Measurements from ENCODE around the gene TRIM28.
"Not testable (repeated sequence)": the region's sequence is repeated elsewhere in the genome, so short reads cannot be mapped to it uniquely, and the experiment has no call there.

TRIM28 gene

GRCh38 chr19:58539169-58539559, 4.7 kb upstream of the TRIM28 start:
- DNase-seq (ENCODE audit: low read depth, low spot score); H3K36me3 ChIP-seq (ENCODE audit: control insufficient read depth, insufficient read depth, low read length); H3K27ac ChIP-seq (ENCODE audit: low read length); H3K4me1 ChIP-seq (ENCODE audit: control insufficient read depth, insufficient read depth, low read length); H3K27me3 ChIP-seq (ENCODE audit: control insufficient read depth, insufficient read depth, low read length); H3K4me3 ChIP-seq (ENCODE audit: low read length); H3K9me3 ChIP-seq (ENCODE audit: control insufficient read depth, insufficient read depth, low read length): not testable (repeated sequence)

DNA sequence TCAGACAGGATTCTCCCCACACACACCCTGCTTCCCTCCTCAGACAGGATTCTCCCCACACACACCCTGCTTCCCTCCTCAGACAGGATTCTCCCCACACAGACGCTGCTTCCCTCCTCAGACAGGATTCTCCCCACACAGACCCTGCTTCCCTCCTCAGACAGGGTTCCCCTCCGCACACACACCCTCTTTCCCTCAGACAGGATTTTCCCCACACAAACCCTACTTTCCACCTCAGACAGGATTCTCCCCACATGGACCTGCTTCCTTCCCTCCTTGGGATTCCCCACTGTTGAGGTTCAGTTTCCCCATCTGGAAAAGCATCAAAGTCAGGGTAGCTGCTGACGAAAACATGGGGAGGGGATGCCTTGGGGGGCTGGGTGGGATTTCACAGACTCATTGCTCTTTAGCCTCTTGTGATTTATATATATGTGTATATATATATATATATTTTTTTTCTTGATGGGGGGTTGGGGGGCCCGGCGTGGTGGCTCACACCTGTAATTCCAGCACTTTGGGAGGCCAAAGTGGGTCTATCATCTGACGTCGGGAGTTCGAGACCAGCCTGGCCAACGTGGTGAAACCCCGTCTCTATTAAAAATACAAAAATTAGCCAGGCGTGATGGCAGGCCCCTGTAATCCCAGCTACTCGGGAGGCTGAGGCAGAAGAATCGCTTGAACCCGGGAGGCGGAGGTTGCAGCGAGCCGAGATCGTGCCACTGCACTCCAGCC, 1.1 kb upstream of the TRIM28 start:
- not testable (repeated sequence) for H3K4me1 ChIP-seq (ENCODE audit: control insufficient read depth, insufficient read depth, low read length); H3K4me3 ChIP-seq (ENCODE audit: low read length); H3K27ac ChIP-seq (ENCODE audit: low read length); H3K9me3 ChIP-seq (ENCODE audit: control insufficient read depth, insufficient read depth, low read length); DNase-seq (ENCODE audit: low read depth, low spot score); H3K27me3 ChIP-seq (ENCODE audit: control insufficient read depth, insufficient read depth, low read length)
- no CpG with 5 or more reads among the region's 18 CpGs for WGBS (ENCODE audit: insufficient coverage, insufficient read length)
- peaks cover 15% of the 10 kb centered on the region for H3K36me3 ChIP-seq (ENCODE audit: control insufficient read depth, insufficient read depth, low read length)

DNA sequence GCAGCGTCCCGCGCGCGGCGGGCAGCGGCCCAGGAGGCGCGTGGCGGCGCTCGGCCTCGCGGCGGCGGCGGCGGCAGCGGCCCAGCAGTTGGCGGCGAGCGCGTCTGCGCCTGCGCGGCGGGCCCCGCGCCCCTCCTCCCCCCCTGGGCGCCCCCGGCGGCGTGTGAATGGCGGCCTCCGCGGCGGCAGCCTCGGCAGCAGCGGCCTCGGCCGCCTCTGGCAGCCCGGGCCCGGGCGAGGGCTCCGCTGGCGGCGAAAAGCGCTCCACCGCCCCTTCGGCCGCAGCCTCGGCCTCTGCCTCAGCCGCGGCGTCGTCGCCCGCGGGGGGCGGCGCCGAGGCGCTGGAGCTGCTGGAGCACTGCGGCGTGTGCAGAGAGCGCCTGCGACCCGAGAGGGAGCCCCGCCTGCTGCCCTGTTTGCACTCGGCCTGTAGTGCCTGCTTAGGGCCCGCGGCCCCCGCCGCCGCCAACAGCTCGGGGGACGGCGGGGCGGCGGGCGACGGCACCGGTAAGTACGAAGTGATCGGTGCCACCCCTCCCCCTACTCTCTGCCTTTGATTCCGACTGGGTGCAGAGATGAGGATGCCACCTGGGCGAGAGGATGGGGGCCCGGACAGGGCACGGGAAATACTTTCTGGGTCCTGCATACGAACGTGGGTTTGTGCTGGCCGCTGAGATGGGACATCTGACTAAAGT, 874 bp downstream of the TRIM28 start:
- H3K36me3 ChIP-seq (ENCODE audit: control insufficient read depth, insufficient read depth, low read length), result peaks cover 35% of the 10 kb centered on the region

GRCh38 chr19:58545286-58546018, 1.6 kb downstream of the TRIM28 start:
- no peak overlapping the region for H3K27ac ChIP-seq (ENCODE audit: low read length)
- H3K36me3 ChIP-seq (ENCODE audit: control insufficient read depth, insufficient read depth, low read length), result peaks cover 42% of the 10 kb centered on the region

More for the DNA sequence above, 874 bp downstream of the TRIM28 start:
- no peaks in the 10 kb centered on the region; the same call in 1 of the 2 replicates for H3K27me3 ChIP-seq (ENCODE audit: control insufficient read depth, insufficient read depth, low read length)
- H3K9me3 ChIP-seq (ENCODE audit: control insufficient read depth, insufficient read depth, low read length), result no peaks in the 10 kb centered on the region
- no CpG with 5 or more reads among the region's 92 CpGs for WGBS (ENCODE audit: insufficient coverage, insufficient read length)
- H3K27ac ChIP-seq (ENCODE audit: low read length), result no peak overlapping the region
- peak overlapping the region; percentile 93 for H3K4me3 ChIP-seq (ENCODE audit: low read length)
- no peaks in the 10 kb centered on the region for H3K4me1 ChIP-seq (ENCODE audit: control insufficient read depth, insufficient read depth, low read length)
- no peak for DNase-seq (ENCODE audit: low read depth, low spot score)

GRCh38 chr19:58546019-58546530, 2.2 kb downstream of the TRIM28 start:
- no peak for DNase-seq (ENCODE audit: low read depth, low spot score)
- Histone ChIP-seq H3K27ac (ENCODE audit: low read length) (no peak overlapping the region), H3K4me3 (ENCODE audit: low read length) (peak overlapping the region; percentile 93; the same call in 1 of the 2 replicates), H3K4me1 (ENCODE audit: control insufficient read depth, insufficient read depth, low read length) (no peaks in the 10 kb centered on the region), H3K9me3 (ENCODE audit: control insufficient read depth, insufficient read depth, low read length) (no peaks in the 10 kb centered on the region), H3K36me3 (ENCODE audit: control insufficient read depth, insufficient read depth, low read length) (peaks cover 48% of the 10 kb centered on the region), H3K27me3 (ENCODE audit: control insufficient read depth, insufficient read depth, low read length) (no peaks in the 10 kb centered on the region; the same call in 1 of the 2 replicates)
- WGBS (ENCODE audit: insufficient coverage, insufficient read length), result no CpG with 5 or more reads among the region's 1 CpG

More at GRCh38 chr19:58545286-58546018, 1.6 kb downstream of the TRIM28 start:
- WGBS (ENCODE audit: insufficient coverage, insufficient read length), result no CpG with 5 or more reads among the region's 21 CpGs
- Histone ChIP-seq H3K4me3 (ENCODE audit: low read length) (peak overlapping the region; percentile 93), H3K27me3 (ENCODE audit: control insufficient read depth, insufficient read depth, low read length) (no peaks in the 10 kb centered on the region; the same call in 1 of the 2 replicates), H3K9me3 (ENCODE audit: control insufficient read depth, insufficient read depth, low read length) (no peaks in the 10 kb centered on the region), H3K4me1 (ENCODE audit: control insufficient read depth, insufficient read depth, low read length) (no peaks in the 10 kb centered on the region)
- DNase-seq (ENCODE audit: low read depth, low spot score), result no peak

DNA sequence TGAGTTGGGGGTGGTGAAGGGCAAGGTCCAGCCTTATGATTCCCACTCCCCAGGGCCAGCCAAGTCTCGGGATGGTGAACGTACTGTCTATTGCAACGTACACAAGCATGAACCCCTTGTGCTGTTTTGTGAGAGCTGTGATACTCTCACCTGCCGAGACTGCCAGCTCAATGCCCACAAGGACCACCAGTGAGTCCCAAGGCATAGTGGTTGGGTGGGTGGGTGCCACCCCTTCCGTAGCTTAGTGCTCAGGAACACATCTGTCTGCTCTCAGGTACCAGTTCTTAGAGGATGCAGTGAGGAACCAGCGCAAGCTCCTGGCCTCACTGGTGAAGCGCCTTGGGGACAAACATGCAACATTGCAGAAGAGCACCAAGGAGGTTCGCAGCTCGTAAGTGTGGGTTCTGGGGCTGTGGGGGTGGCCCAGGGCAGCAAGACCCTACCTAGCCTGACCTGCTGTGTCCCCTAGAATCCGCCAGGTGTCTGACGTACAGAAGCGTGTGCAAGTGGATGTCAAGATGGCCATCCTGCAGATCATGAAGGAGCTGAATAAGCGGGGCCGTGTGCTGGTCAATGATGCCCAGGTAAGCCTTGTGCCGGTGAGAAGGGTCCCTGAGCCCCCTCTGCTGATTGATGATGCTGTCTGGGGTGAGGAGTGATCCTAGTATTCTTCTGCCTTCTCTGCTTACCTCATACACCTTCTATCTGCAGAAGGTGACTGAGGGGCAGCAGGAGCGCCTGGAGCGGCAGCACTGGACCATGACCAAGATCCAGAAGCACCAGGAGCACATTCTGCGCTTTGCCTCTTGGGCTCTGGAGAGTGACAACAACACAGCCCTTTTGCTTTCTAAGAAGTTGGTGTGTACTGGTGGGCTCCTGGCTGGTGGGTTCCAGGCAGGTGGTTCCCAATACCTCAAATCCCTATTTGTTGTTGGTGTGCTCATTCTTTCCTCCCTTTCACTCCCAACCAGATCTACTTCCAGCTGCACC, 3.8 kb downstream of the TRIM28 start:
- H3K36me3 ChIP-seq (ENCODE audit: control insufficient read depth, insufficient read depth, low read length), result peaks cover 58% of the 10 kb centered on the region
- no peak overlapping the region for H3K27ac ChIP-seq (ENCODE audit: low read length)
- no peak overlapping the region for H3K4me3 ChIP-seq (ENCODE audit: low read length)
- no peak for DNase-seq (ENCODE audit: low read depth, low spot score)
- no peaks in the 10 kb centered on the region for H3K4me1 ChIP-seq (ENCODE audit: control insufficient read depth, insufficient read depth, low read length)
- no CpG with 5 or more reads among the region's 18 CpGs for WGBS (ENCODE audit: insufficient coverage, insufficient read length)
- no peaks in the 10 kb centered on the region; the same call in 1 of the 2 replicates for H3K27me3 ChIP-seq (ENCODE audit: control insufficient read depth, insufficient read depth, low read length)
- no peaks in the 10 kb centered on the region for H3K9me3 ChIP-seq (ENCODE audit: control insufficient read depth, insufficient read depth, low read length)

- no peaks in the 10 kb centered on the region for H3K4me1 ChIP-seq (ENCODE audit: control insufficient read depth, insufficient read depth, low read length)
- no peak for DNase-seq (ENCODE audit: low read depth, low spot score)
- no peaks in the 10 kb centered on the region for H3K27me3 ChIP-seq (ENCODE audit: control insufficient read depth, insufficient read depth, low read length)
- H3K27ac ChIP-seq (ENCODE audit: low read length), result no peak overlapping the region
- no CpG with 5 or more reads among the region's 20 CpGs for WGBS (ENCODE audit: insufficient coverage, insufficient read length)
- H3K36me3 ChIP-seq (ENCODE audit: control insufficient read depth, insufficient read depth, low read length), result peaks cover 58% of the 10 kb centered on the region
- no peak overlapping the region for H3K4me3 ChIP-seq (ENCODE audit: low read length)
- H3K9me3 ChIP-seq (ENCODE audit: control insufficient read depth, insufficient read depth, low read length), result no peaks in the 10 kb centered on the region
Measured at GRCh38 chr19:58548859-58549663, 5.2 kb downstream of the TRIM28 start.

GRCh38 chr19:58549664-58550361, 5.9 kb downstream of the TRIM28 start:
- Histone ChIP-seq H3K9me3 (ENCODE audit: control insufficient read depth, insufficient read depth, low read length) (no peaks in the 10 kb centered on the region), H3K27me3 (ENCODE audit: control insufficient read depth, insufficient read depth, low read length) (no peaks in the 10 kb centered on the region), H3K27ac (ENCODE audit: low read length) (no peak overlapping the region), H3K4me3 (ENCODE audit: low read length) (no peak overlapping the region), H3K4me1 (ENCODE audit: control insufficient read depth, insufficient read depth, low read length) (no peaks in the 10 kb centered on the region), H3K36me3 (ENCODE audit: control insufficient read depth, insufficient read depth, low read length) (peaks cover 58% of the 10 kb centered on the region)
- no peak for DNase-seq (ENCODE audit: low read depth, low spot score)
- no CpG with 5 or more reads among the region's 11 CpGs for WGBS (ENCODE audit: insufficient coverage, insufficient read length)
